Tibial nerve (tissue), 4 donors: ENCODE measurements around the gene CXCL10. TPM values are rescaled to one million over a fixed set of nuclear protein-coding genes. Genes with fewer than 3 reads are reported as not detected.

Source experiments
- DNase-seq, 2 donors: peaks; one replicate each; pipeline ENCODE4 v3.0.0-alpha.2; 2019; ENCODE audit warnings: low spot score in 2 of 2
- H3K27ac ChIP-seq, 4 donors: fragments of 200-600 bp; sonication (generic) in 3 of 4; one replicate each; pipeline ENCODE4 v1.5.1; 2017 to 2019; ENCODE audit warnings: mild to moderate bottlenecking in 1 of 4
- H3K27me3 ChIP-seq, 2 donors: fragments of 200-600 bp; sonication (generic) in 1 of 2; one replicate each; pipeline versions ENCODE4 v1.5.1 to v1.6.0; 2017 to 2019
- H3K36me3 ChIP-seq, 3 donors: fragments of 200-600 bp; sonication (generic); one replicate each; pipeline ENCODE4 v1.5.1; 2018 to 2019
- H3K4me1 ChIP-seq, 4 donors: fragments of 200-600 bp; sonication (generic) in 3 of 4; one replicate each; pipeline ENCODE4 v1.5.1; 2017 to 2019
- H3K4me3 ChIP-seq, 4 donors: fragments of 200-600 bp; sonication (generic) in 3 of 4; one replicate each; pipeline ENCODE4 v1.5.1; 2017 to 2019; ENCODE audit warnings: mild to moderate bottlenecking in 1 of 4, moderate library complexity in 1 of 4
- H3K9me3 ChIP-seq, 4 donors: fragments of 200-600 bp; sonication (generic) in 3 of 4; one replicate each; pipeline ENCODE4 v1.5.1; 2017 to 2019
- EP300 ChIP-seq, 2 donors: sonication (generic); formaldehyde crosslinking; IDR thresholded peaks; one replicate each; pipeline ENCODE4 v1.6.1; 2017; ENCODE audit warnings: antibody characterized with exemption in 2 of 2, mild to moderate bottlenecking in 1 of 2
- POLR2A ChIP-seq, 2 donors: fragments of 450-650 bp; IDR thresholded peaks; one replicate each; pipeline ENCODE4 v1.6.1; 2017; ENCODE audit warnings: antibody characterized with exemption in 2 of 2, mild to moderate bottlenecking in 2 of 2, moderate library complexity in 2 of 2
- WGBS, 2 donors: methylation state at CpG; one replicate each; pipeline ENCODE4 v1.1.5; 2018; 5-methylcytosine and 5-hydroxymethylcytosine counted together
- total RNA-seq, 4 donors: library from RNA; depleted of rRNA; stranded (reverse); fragments of >200 nt; gene quantifications; one replicate each; pipeline ENCODE4 v1.1.0, GENCODE V29; 2016
- TF ChIP-seq, protein P1 (sequence below), 5 experiments: fragments of 200-600 bp in 3 of 5; fragments of 450-650 bp in 2 of 5; sonication (generic) in 3 of 5; IDR thresholded peaks; one replicate each; pipeline ENCODE4 v1.5.1; 2016 to 2019; ENCODE audit warnings: antibody characterized with exemption in 5 of 5, mild to moderate bottlenecking in 3 of 5, moderate library complexity in 2 of 5

CXCL10 gene
- total RNA-seq, 4 donors from 2014 or later = 1.2 to 2.8 TPM; not detected in 2

DNA sequence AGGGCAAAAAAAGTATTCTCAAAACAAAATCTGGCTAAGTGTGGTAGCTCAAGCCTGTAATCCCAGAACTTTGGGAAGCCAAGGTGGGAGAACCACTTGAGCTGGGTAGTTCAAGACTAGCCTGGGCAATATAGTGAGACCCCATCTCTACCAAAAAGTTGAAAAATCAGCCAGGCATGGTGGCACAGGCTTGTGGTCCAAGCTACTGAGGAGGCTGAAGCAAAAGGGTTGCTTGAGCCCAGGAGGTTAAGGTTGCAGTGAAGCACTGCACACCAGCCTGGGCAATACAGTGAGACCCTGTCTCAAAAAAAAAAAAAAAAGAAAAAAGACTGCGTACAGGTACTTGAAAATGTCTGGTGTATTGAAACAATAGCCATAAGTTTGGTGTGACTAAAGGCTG lies 30.8 kb downstream of the CXCL10 start:
- no peaks in the 10 kb centered on the region for H3K27me3 ChIP-seq
- DNase-seq = no peak
- no peaks in the 10 kb centered on the region for H3K9me3 ChIP-seq
- no peak overlapping the region for H3K27ac ChIP-seq
- no peak overlapping the region for H3K4me3 ChIP-seq
- peaks cover 0 to 30% (median 14%) of the 10 kb centered on the region in 4 donors for H3K4me1 ChIP-seq
- no peak for TF ChIP-seq POLR2A (IDR thresholded peaks at IDR 0.05)
- no peak for TF ChIP-seq EP300 (IDR thresholded peaks at IDR 0.05)
- peaks cover 0 to 5% (median 0%) of the 10 kb centered on the region in 3 donors for H3K36me3 ChIP-seq
- 81 to 91% methylated on average over 1 of the region's 1 CpG for WGBS, 2 donors

GRCh38 chr4:75989846-75990528 lies 33.3 kb downstream of the CXCL10 start:
- DNase-seq = no peak
- peak overlapping the region in 3 of 4 donors; percentile 53 to 84 (median 67) for H3K27ac ChIP-seq
- WGBS, 2 donors = 2 to 3% methylated on average over 19 to 20 of the region's 20 CpGs
- TF ChIP-seq EP300 (IDR thresholded peaks at IDR 0.05) (no peak), POLR2A (IDR thresholded peaks at IDR 0.05) (no peak)
- TF ChIP-seq, protein P1, sequence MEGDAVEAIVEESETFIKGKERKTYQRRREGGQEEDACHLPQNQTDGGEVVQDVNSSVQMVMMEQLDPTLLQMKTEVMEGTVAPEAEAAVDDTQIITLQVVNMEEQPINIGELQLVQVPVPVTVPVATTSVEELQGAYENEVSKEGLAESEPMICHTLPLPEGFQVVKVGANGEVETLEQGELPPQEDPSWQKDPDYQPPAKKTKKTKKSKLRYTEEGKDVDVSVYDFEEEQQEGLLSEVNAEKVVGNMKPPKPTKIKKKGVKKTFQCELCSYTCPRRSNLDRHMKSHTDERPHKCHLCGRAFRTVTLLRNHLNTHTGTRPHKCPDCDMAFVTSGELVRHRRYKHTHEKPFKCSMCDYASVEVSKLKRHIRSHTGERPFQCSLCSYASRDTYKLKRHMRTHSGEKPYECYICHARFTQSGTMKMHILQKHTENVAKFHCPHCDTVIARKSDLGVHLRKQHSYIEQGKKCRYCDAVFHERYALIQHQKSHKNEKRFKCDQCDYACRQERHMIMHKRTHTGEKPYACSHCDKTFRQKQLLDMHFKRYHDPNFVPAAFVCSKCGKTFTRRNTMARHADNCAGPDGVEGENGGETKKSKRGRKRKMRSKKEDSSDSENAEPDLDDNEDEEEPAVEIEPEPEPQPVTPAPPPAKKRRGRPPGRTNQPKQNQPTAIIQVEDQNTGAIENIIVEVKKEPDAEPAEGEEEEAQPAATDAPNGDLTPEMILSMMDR (IDR thresholded peaks at IDR 0.05) = no peak
- peak overlapping the region; percentile 65 to 86 (median 74) for H3K4me3 ChIP-seq
- no peaks in the 10 kb centered on the region for H3K27me3 ChIP-seq
- H3K36me3 ChIP-seq = peaks cover 0 to 8% (median 0%) of the 10 kb centered on the region in 3 donors
- no peaks in the 10 kb centered on the region for H3K9me3 ChIP-seq
- H3K4me1 ChIP-seq = peaks cover 0 to 30% (median 14%) of the 10 kb centered on the region in 4 donors

DNA sequence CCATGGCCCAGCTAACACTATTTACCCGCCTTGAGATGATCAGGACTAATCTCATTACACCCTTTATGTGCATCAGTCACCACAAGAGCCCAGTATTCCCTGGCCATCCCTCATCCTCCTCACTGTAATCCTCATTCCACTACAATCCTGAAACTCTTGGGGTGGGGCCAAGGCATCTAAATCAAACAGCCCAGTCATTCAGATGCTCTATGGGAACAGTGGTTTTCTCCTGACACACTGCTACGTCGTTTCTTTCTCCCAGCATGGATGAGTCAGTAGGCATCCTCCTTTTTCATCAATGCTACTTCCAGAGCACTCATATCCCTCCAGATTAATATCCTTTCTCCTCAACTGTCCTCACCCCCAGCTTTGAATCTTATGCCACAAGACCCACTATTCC lies 38.2 kb downstream of the CXCL10 start:
- peaks cover 0 to 25% (median 14%) of the 10 kb centered on the region in 4 donors for H3K4me1 ChIP-seq
- DNase-seq = no peak
- WGBS, 2 donors = 64 to 69% methylated on average over 3 of the region's 3 CpGs

GRCh38 chr4:75980576-75980975 lies 42.7 kb downstream of the CXCL10 start:
- Histone ChIP-seq H3K27me3 (no peaks in the 10 kb centered on the region), H3K36me3 (peaks cover 0 to 57% (median 29%) of the 10 kb centered on the region in 3 donors), H3K9me3 (no peaks in the 10 kb centered on the region), H3K27ac (no peak overlapping the region), H3K4me3 (no peak overlapping the region), H3K4me1 (no peaks in the 10 kb centered on the region)
- DNase-seq = no peak
- TF ChIP-seq, protein P1 (IDR thresholded peaks at IDR 0.05) = no peak
- TF ChIP-seq POLR2A (IDR thresholded peaks at IDR 0.05) (no peak), EP300 (IDR thresholded peaks at IDR 0.05) (no peak)
- 96 to 99% methylated on average over 4 of the region's 4 CpGs for WGBS, 2 donors

More for the DNA sequence above, 38.2 kb downstream of the CXCL10 start:
- TF ChIP-seq, protein P1 (IDR thresholded peaks at IDR 0.05) = no peak
- TF ChIP-seq EP300 (IDR thresholded peaks at IDR 0.05) (no peak), POLR2A (IDR thresholded peaks at IDR 0.05) (no peak)
- no peaks in the 10 kb centered on the region for H3K27me3 ChIP-seq
- peaks cover 0 to 22% (median 5%) of the 10 kb centered on the region in 3 donors for H3K36me3 ChIP-seq
- no peaks in the 10 kb centered on the region for H3K9me3 ChIP-seq
- H3K27ac ChIP-seq = no peak overlapping the region
- no peak overlapping the region for H3K4me3 ChIP-seq

DNA sequence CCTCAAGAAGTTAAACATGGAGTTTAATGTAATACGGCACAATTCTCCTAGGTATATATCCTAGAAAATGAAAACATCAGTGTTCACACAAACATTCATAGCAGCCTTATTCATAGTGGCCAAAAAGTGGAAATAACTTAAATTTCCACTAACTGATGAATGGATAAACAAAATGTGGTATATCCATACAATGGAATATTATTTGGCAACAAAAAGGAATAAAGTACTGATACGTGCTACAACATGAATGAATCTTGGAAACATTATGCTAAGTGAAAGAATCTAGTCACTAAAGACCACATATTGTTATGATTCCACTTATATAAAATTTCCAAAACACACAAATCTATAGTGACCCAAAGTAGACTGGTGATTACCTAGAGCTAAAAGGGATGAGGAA lies 47.1 kb downstream of the CXCL10 start:
- no peaks in the 10 kb centered on the region for H3K4me1 ChIP-seq
- H3K4me3 ChIP-seq = no peak overlapping the region
- 100% methylated on average over 2 of the region's 2 CpGs for WGBS, 2 donors
- H3K27me3 ChIP-seq = no peaks in the 10 kb centered on the region
- no peak overlapping the region for H3K27ac ChIP-seq
- H3K9me3 ChIP-seq = no peaks in the 10 kb centered on the region
- TF ChIP-seq POLR2A (IDR thresholded peaks at IDR 0.05) = no peak
- TF ChIP-seq, protein P1 (IDR thresholded peaks at IDR 0.05) = no peak
- no peak for TF ChIP-seq EP300 (IDR thresholded peaks at IDR 0.05)
- peaks cover 0 to 98% (median 35%) of the 10 kb centered on the region in 3 donors for H3K36me3 ChIP-seq
- DNase-seq = no peak
